GM23248 (cell line): Measurements from ENCODE around the gene BTC.

Experiments used
- EZH2 ChIP-seq: fragments of 200-600 bp; sonication (generic); IDR thresholded peaks from 2 replicates; pipeline ENCODE4 v1.6.1; 2018; ENCODE audit warnings: antibody characterized with exemption, mild to moderate bottlenecking; ENCODE audit not compliant: insufficient read depth, poor library complexity, severe bottlenecking
- EZH2phosphoT487 ChIP-seq: fragments of 200-600 bp; sonication (generic); IDR thresholded peaks from 2 replicates; pipeline ENCODE4 v1.6.1; 2018; ENCODE audit warnings: antibody characterized with exemption, moderate library complexity, mild to moderate bottlenecking, low read depth; ENCODE audit not compliant: insufficient read depth

DNA sequence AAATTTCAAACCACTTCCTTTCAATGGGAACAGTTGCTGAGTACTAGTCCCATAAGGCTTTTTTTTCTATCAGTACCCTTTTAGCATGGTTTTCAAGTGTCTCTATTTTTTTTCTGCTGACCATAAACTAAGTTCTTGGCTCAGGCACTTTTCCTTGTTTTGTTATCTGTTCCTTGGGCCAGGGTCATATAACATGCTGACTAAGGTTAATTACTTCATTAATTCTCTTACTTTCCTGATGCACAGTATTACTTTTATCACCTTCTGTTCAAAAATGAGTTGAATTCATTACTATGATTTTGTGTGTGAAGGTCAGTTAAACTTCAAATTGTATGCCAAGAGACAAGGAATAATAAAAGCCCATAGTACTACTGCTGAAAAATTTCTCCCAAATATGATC is 19.7 kb upstream of the BTC start:
- TF ChIP-seq EZH2phosphoT487 = no peak
- TF ChIP-seq EZH2 = no peak
